Lower leg skin (tissue), 4 donors: Measurements from ENCODE around the gene HS3ST6. TPM values are rescaled to one million over a fixed set of nuclear protein-coding genes. Genes with fewer than 3 reads are reported as not detected.

ENCODE experiments used
- DNase-seq, 2 donors: peaks; one replicate each; pipeline ENCODE4 v3.0.0-alpha.2; 2019; ENCODE audit warnings: low spot score in 2 of 2
- H3K4me3 ChIP-seq: fragments of 200-600 bp; sonication (generic); 2 replicates; pipeline ENCODE4 v1.5.1; 2017; ENCODE audit warnings: mild to moderate bottlenecking, low read depth; ENCODE audit not compliant: poor library complexity, severe bottlenecking
- CTCF ChIP-seq, 3 donors: fragments of 450-650 bp; IDR thresholded peaks; one replicate each; pipeline ENCODE4 v1.5.1; 2016; ENCODE audit warnings: antibody characterized with exemption in 3 of 3, mild to moderate bottlenecking in 3 of 3, moderate library complexity in 2 of 3
- POLR2A ChIP-seq, 2 donors: fragments of 450-650 bp; IDR thresholded peaks; one replicate each; pipeline ENCODE4 v1.6.1; 2016 to 2017; ENCODE audit warnings: antibody characterized with exemption in 2 of 2, mild to moderate bottlenecking in 1 of 2, moderate library complexity in 1 of 2
- whole genome bisulfite sequencing, 2 donors: methylation state at CpG; one replicate each; pipeline ENCODE4 v1.1.5; 2018; 5-methylcytosine and 5-hydroxymethylcytosine counted together
- intact Hi-C: fragments of 100-400 bp; cut with DNase I; formaldehyde crosslinking; loops from one replicate; pipeline ENCODE4 v1.15.0; 2023; ENCODE audit warnings: low total_unique reads
- total RNA-seq, 4 donors: library from RNA; depleted of rRNA; stranded (reverse); fragments of >200 nt; gene quantifications; one replicate each; pipeline ENCODE4 v1.1.0, GENCODE V29; 2016

Gene HS3ST6
- total RNA-seq, 4 donors from 2014 or later = 103 to 153 (median 120) TPM

- TF ChIP-seq POLR2A (IDR thresholded peaks at IDR 0.05) = no peak
- no peak for TF ChIP-seq CTCF (IDR thresholded peaks at IDR 0.05)
- intact Hi-C loops = no loop called here
- 62 to 78% methylated on average over 14 to 17 of the region's 17 CpGs for WGBS, 2 donors
- no peak overlapping the region for H3K4me3 ChIP-seq
- DNase-seq = no peak
Measured at GRCh38 chr16:1912215-1912543, 6.0 kb downstream of the HS3ST6 start.

GRCh38 chr16:1911467-1912214, 6.6 kb downstream of the HS3ST6 start:
- no peak for TF ChIP-seq CTCF (IDR thresholded peaks at IDR 0.05)
- no peak overlapping the region for H3K4me3 ChIP-seq
- no peak for DNase-seq
- 88 to 92% methylated on average over 49 to 56 of the region's 59 CpGs for WGBS, 2 donors
- intact Hi-C loops = loop anchor here (2.0 kb wide), 1 partner anchor 39 kb away; no protein-coding TSS in a partner anchor

DNA sequence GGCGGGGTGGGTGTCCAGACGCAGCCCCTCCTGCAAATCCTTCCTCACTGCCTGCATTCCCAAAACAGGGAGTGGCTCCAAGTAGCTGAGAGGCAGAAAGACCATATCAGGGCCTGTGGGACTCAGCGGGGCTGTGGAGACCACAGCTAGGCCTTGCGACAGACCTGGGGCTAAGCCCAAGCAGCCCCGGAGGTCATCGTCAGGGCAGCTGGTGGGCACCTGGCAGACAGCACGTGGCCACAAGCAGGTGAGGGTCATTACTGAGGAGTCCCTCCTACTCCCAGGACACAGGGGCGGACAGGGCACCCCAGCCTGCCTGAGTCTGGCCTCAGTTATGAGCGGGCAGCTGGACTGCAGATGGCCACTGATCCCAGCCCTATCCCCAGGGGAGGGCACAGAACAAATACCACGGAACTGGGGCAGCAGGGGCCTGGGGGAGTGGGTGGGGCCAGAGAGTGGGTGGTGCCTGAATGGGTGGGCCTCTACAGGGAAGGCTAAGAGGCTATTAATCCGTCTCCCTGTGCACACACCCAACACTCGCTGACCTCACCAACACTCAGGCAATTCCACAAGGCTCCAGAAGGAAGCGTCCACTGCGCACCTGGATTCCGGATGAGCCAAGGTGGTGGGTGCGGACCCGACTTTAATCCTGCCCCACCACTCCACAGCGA, 8.5 kb downstream of the HS3ST6 start:
- intact Hi-C loops = loop anchor here (2.0 kb wide), 1 partner anchor 41 kb away; no protein-coding TSS in a partner anchor
- 61 to 83% methylated on average over 15 to 17 of the region's 18 CpGs for WGBS, 2 donors
- H3K4me3 ChIP-seq = no peak overlapping the region
- DNase-seq = peak in 1 of 2 donors; percentile 27
- TF ChIP-seq POLR2A (IDR thresholded peaks at IDR 0.05) (no peak), CTCF (IDR thresholded peaks at IDR 0.05) (no peak)

DNA sequence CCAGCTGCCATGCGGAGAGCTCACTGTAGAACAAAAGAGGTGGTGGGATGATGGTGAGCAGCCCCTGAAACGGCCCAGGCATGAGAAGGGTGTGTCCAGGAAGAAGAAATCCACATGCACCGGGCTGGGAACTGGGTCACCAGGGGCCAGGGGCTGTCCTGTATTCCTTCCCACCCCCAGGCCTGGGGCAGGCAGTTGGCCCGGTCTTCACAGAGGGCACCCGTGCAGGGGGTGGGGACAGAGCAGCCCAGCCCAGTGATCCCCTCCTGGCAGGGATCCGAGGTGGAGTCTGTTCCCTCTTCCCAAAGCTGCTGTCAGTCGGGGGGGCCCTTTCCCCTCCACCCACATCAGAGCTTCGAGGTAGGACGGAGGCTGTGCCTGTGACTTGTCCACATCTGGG, 9.2 kb downstream of the HS3ST6 start:
- no peak for TF ChIP-seq POLR2A (IDR thresholded peaks at IDR 0.05)
- no peak overlapping the region for H3K4me3 ChIP-seq
- intact Hi-C loops = no loop called here
- WGBS, 2 donors = 49 to 55% methylated on average over 7 to 9 of the region's 9 CpGs
- no peak for DNase-seq

DNA sequence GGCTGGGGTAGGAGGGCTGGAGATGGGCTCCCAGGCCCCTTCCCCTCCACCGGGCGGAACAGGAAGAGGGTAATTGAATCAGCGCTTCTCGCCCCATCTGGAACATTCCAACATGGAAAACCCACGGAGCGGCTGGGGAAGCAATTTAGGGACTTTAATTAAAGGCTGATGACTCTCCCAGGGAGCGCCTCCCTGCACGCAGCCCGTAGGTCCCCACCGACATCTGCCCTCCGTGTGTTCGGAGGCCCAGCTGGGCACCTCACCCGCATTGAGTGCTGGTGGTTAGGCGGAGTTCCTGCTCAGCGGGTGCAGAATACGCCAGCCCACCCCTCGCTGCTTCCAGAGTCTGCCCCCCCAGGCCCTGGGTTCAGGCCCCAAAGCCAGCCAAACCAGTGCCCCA, 10.0 kb downstream of the HS3ST6 start:
- 46 to 70% methylated on average over 17 of the region's 17 CpGs for WGBS, 2 donors
- H3K4me3 ChIP-seq = no peak overlapping the region
- TF ChIP-seq CTCF (IDR thresholded peaks at IDR 0.05) = no peak
- TF ChIP-seq POLR2A (IDR thresholded peaks at IDR 0.05) = no peak
- intact Hi-C loops = no loop called here
- DNase-seq = no peak

DNA sequence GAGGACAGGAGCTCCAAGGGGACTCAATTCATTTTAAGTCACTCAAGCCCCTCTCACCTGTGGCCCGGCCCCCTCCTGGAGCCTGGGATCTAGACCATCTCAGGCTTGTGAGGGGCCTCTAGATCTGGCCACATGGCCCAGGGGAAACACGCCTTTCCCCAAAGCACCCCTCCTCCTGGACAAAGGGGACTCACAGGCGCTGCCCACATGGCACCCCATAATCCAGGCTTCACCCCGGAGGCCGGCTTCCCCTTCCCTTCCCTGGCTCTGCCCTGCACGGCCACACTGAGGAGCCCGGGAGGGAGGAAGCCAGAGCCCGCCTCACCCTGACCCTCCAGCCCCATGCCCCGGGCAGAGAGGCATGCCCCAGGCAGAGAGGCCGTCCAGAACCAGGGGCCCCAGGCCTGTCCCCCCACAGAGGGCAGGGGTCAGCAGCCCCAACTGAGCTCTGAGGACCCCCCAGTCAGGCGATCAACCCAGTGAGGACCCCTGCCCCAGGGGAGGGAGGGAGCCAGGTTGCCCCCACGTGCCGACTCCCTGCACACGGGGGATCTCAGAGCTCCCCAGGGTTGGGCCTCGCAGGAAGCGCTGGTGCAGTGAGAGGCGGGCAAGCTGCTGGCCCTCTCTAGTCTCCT, 10.9 kb downstream of the HS3ST6 start:
- no peak overlapping the region for H3K4me3 ChIP-seq
- 71 to 73% methylated on average over 16 to 17 of the region's 17 CpGs for WGBS, 2 donors
- intact Hi-C loops = no loop called here
- TF ChIP-seq CTCF (IDR thresholded peaks at IDR 0.05) (no peak), POLR2A (IDR thresholded peaks at IDR 0.05) (no peak)
- DNase-seq = no peak
